Activated CD8-positive, alpha-beta memory T cell treated with anti-CD3 and anti-CD28 coated beads, Interleukin-2, amount 10 ng/mL, durations not matched to agents 7 days and 5 days (primary cell): Measurements from ENCODE around the gene MEIOSIN. TPM values are rescaled to one million over a fixed set of nuclear protein-coding genes. Genes with fewer than 3 reads are reported as not detected.
A peak's percentile ranks its signal among the peaks of the same experiment; 100 is the strongest.

ENCODE experiments used
- ATAC-seq: fragments of 150-1000 bp; cut with Tn5 transposase; one replicate; pipeline ENCODE4 v1.10.0; 2021; ENCODE audit warnings: moderate library complexity
- CTCF ChIA-PET: fragments of 350-600 bp; sonication (Branson Sonifier 250); formaldehyde crosslinking; loops from one replicate; lab custom pipeline; 2021; ENCODE audit warnings: antibody characterized with exemption; lab: Charles Lee
- DNase-seq: peaks from one replicate; pipeline ENCODE4 v3.0.0-alpha.2; 2020
- H3K27ac Mint-ChIP-seq: one replicate; pipeline ENCODE4 v1.8.0; 2021; ENCODE audit warnings: mild to moderate bottlenecking, mixed read lengths
- H3K27me3 Mint-ChIP-seq: one replicate; pipeline ENCODE4 v1.8.0; 2021; ENCODE audit warnings: mixed read lengths
- H3K36me3 Mint-ChIP-seq: one replicate; pipeline ENCODE4 v1.8.0; 2021; ENCODE audit warnings: mild to moderate bottlenecking, mixed read lengths
- H3K4me1 Mint-ChIP-seq: one replicate; pipeline ENCODE4 v1.8.0; 2021; ENCODE audit warnings: mixed read lengths
- H3K4me3 Mint-ChIP-seq: one replicate; pipeline ENCODE4 v1.8.0; 2021; ENCODE audit warnings: mild to moderate bottlenecking, moderate library complexity, mixed read lengths
- H3K9me3 Mint-ChIP-seq: one replicate; pipeline ENCODE4 v1.8.0; 2022; ENCODE audit warnings: low read depth, mixed read lengths
- total RNA-seq, 2 experiments: library from RNA; stranded (reverse); gene quantifications; one replicate each; pipeline ENCODE4 v1.2.3, GENCODE V29; 2021

The MEIOSIN gene
- total RNA-seq, 2 experiments from 2014 or later = not detected

DNA sequence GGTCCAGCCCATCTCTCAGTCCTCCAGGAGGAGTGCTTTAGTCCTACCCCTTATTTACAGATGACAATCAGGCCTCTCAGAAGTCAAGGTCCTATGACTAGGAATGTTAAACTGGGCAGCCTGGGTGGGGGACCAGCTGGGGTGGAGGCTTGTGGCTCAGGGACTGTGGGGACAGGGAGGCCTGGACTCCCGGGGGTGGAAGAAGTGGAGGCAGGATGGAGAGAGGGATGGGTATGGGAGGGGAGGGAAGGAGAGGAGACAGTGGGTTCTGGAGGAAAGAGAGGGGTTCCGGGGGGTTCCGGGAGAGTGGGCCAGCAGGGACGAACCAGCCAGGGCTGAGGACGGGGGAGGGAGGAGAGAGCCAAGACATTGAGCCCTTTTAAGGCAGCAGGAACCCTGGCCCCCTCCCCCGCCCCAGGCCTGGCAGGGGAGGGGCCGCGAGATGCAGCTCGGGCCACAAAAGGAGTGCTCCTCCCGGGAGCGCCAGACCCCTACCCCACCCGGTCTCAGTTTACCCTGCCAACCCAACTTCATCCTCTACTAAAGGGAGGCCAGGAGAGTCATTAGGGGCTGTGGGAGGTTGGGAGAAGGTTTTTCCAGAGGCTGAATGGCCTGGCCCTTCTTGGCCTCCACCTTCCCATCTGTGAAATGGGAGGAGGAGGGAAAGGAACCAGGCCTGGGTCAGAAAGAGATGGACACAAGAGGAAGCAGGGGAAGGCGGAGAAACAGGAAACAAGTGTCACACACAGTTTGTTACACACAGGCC is 47.4 kb downstream of the MEIOSIN start:
- no peaks in the 10 kb centered on the region for H3K9me3 Mint-ChIP-seq
- no peak overlapping the region for H3K4me3 Mint-ChIP-seq
- no peak for ATAC-seq
- CTCF ChIA-PET = interaction anchor here (1.2 to 8.5 kb wide), 5 partner anchors 11 to 100 kb away, joined by 3 to 94 read pairs (median 5); partner anchors contain the start of gene SIX5
- H3K27ac Mint-ChIP-seq = no peak overlapping the region
- peaks cover 10% of the 10 kb centered on the region for H3K27me3 Mint-ChIP-seq
- DNase-seq = no peak
- peaks cover 2% of the 10 kb centered on the region for H3K36me3 Mint-ChIP-seq
- peaks cover 13% of the 10 kb centered on the region for H3K4me1 Mint-ChIP-seq

DNA sequence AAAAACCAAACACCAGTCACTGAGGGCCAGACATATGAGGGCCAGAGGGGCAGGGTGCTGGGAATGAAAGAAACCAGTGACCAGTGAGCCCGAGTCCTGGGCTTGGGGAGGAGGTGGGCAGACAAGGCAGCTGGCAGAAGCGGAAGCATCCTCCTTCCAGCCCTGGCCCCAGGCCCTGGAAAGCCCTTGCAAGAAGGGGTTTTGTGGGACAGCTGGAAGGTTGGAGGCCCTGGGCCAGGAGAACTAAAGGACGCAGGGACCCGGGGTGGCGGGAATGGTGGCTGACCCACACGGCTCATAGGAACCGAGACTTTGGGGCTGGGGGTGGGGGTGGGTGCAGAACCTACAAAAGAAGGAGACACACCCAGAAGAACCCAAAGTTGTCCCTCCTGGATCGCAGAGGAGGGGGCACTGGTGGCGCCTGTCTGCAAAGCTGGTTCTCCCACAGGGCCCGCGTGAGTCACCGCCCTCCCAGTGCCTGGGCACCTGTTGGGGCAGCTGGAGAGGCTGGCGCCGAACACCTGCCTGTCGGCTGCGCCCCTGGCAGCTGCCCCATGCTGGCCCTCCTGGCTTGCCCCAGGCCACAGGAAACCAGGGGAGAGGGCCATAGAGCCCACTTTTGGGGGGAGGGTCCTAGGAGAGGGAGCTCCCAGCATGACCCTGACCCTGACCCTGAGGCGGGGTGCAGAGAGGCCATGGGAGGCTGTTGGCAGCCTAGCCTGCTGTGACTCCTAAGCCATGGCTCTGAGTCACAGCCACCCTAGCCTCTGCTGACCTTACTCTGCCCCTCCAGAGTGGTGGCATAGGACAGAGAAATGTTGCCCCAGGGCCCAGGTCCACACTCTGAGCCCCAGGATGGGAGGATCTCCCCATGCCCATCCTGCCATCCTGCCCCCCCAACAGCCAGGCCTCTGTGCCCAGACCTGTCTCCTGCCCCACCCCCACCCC is 48.2 kb downstream of the MEIOSIN start:
- Mint-ChIP-seq H3K27me3 (peaks cover 10% of the 10 kb centered on the region), H3K4me3 (no peak overlapping the region), H3K36me3 (peaks cover 6% of the 10 kb centered on the region), H3K4me1 (peaks cover 13% of the 10 kb centered on the region), H3K9me3 (no peaks in the 10 kb centered on the region), H3K27ac (no peak overlapping the region)
- ATAC-seq = no peak
- DNase-seq = no peak
- CTCF ChIA-PET = interaction anchor here (1.2 to 8.5 kb wide), 4 partner anchors 10 to 36 kb away, joined by 3 to 94 read pairs (median 6); partner anchors contain the start of gene SIX5

DNA sequence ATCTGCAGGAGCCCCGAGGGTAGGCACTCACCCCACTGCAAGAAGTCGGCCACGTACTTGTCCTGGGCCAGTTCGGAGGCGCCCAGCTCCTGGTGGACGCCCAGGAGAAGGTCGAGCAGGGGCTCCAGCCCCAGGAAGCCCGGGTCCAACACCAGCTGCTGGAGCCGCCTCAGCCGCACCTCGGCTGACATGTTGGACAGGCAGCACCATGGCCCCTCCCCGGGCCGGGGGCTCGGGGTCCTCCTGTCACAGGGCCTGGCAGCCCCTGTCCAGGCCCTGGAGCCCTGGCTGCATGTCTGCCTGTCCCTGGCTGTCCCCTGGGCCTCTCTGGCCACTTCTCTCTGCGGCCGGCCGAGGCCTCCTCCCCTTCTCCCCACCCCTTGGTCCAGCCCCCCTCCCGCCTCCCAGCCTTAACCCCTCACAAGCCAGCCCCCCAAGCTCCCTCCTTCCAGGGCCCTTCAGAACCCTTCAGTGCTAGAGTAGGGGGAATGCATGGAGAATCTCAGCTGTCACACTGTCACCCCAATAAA is 49.0 kb downstream of the MEIOSIN start, which contains the start of gene DMPK:
Gene DMPK, minus strand, starts transcription at position 329 of the 530 bp plus-strand sequence. Its CDS starts 138 bp downstream, at position 191.
- CTCF ChIA-PET = interaction anchor here (0.7 to 8.5 kb wide), 7 partner anchors 9 to 224 kb away, joined by 3 to 94 read pairs (median 3); partner anchors contain the start of gene SIX5
- Mint-ChIP-seq H3K4me1 (peaks cover 13% of the 10 kb centered on the region), H3K9me3 (no peaks in the 10 kb centered on the region), H3K4me3 (no peak within 1 kb of the TSS), H3K27me3 (peaks cover 10% of the 10 kb centered on the region), H3K27ac (no peak within 1 kb of the TSS), H3K36me3 (peaks cover 11% of the 10 kb centered on the region)
- ATAC-seq (no peak), DNase-seq (no peak)

DNA sequence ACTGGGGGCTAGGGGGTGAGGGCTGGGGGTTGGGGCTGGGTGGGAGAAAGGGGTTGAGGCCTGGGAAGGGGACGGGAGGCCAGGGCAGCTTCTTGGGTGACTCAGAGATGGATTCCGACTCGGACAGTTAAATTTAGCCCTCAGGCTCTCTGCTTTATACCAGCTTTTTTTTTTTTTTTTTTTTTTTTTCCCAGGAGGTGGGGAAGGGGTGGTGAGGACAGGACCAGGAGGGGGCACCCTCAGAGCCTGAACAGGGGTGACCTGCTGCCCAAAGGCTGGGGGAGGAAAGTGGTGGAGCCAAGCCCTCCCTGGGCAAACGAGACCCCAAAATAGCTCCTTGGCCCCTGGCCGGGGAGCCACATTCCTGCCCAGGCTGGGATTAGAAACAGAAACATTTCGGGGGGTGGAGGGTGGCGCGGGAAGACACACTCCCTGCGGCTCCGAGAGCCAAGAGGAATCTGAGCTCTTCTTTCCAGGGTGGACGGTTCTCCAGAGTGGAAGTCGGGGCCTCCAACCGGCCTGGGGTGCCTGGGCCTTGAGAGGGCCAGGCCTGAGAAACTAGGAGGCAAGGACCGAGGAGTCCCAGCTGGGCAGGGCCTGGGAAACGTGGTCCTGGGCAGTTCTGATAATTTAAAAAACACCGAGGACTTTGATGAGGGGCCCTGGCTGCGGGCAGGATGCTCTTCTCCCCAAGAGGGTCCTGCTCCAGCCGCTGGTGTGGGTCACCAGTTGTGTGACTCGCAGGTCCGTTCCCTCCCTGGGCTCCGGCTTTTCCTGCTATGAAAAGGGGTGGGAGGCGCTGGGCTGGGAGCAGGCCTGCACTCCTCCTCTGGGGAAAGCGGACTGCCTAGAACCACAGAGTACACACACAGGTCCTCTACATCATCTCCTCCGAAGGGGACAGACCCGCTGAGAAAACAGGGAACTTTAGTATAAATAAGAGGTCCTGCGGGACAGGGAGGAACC is 49.9 kb downstream of the MEIOSIN start:
- ATAC-seq = no peak
- Mint-ChIP-seq H3K9me3 (no peaks in the 10 kb centered on the region), H3K36me3 (peaks cover 14% of the 10 kb centered on the region), H3K27ac (no peak overlapping the region), H3K4me3 (no peak overlapping the region), H3K4me1 (peaks cover 13% of the 10 kb centered on the region), H3K27me3 (peaks cover 10% of the 10 kb centered on the region)
- no peak for DNase-seq
- CTCF ChIA-PET = interaction anchor here (0.7 to 8.5 kb wide), 7 partner anchors 8 to 225 kb away, joined by 3 to 94 read pairs (median 3); partner anchors contain the start of gene SIX5

DNA sequence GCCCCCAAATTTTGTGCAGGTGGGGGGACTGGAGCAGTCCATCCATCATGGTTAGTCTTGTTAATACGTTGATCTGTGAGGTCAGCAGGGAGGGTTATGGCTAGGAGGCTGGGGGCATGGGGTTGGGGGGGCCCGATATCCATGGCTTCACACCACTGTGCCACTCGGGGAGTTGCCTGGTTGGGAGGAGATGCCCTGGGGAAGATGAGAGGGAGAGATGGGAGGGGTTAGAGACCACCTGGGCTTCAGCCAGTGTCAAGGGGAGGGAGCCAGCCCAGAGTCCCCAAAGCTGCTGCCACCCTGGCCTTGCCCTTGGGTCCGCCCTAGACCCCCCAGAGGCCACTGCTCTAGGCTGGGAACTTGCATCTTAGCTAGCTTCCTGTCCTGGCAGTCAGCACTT is 50.9 kb downstream of the MEIOSIN start:
- Mint-ChIP-seq H3K27me3 (peaks cover 18% of the 10 kb centered on the region), H3K4me1 (peaks cover 4% of the 10 kb centered on the region), H3K9me3 (no peaks in the 10 kb centered on the region), H3K4me3 (no peak overlapping the region), H3K27ac (no peak overlapping the region), H3K36me3 (peaks cover 24% of the 10 kb centered on the region)
- ATAC-seq (no peak), DNase-seq (no peak)
- CTCF ChIA-PET = interaction anchor here (1.1 to 8.5 kb wide), 3 partner anchors 15 to 33 kb away, joined by 4 to 94 read pairs (median 4); partner anchors contain the start of gene SIX5

DNA sequence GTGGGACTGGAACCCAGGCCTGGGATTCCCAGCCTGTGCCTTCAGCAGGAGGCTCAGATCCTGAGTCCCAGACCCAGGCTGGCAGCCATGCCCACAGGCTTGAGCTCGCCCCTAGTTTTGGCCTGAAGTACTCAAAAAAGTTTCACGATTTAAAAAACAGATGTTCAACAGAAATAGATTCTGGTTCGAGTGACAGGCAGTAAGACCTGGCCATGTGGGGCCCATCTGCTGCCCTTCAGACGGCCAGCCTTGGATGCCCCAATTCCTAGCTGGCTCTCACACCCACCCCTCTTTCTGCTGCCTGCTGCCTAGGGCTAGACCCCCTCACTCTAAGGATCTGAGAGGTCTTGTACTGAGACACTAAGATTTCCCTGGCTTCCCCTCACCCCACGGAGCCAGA is 51.9 kb downstream of the MEIOSIN start:
- Mint-ChIP-seq H3K9me3 (no peaks in the 10 kb centered on the region), H3K27me3 (peaks cover 15% of the 10 kb centered on the region), H3K27ac (no peak overlapping the region), H3K4me1 (no peaks in the 10 kb centered on the region), H3K4me3 (no peak overlapping the region), H3K36me3 (peaks cover 29% of the 10 kb centered on the region)
- CTCF ChIA-PET = interaction anchor here (1.4 to 8.5 kb wide), 2 partner anchors 16 to 32 kb away, joined by 4 to 94 read pairs; partner anchors contain the start of gene SIX5
- DNase-seq (no peak), ATAC-seq (no peak)

DNA sequence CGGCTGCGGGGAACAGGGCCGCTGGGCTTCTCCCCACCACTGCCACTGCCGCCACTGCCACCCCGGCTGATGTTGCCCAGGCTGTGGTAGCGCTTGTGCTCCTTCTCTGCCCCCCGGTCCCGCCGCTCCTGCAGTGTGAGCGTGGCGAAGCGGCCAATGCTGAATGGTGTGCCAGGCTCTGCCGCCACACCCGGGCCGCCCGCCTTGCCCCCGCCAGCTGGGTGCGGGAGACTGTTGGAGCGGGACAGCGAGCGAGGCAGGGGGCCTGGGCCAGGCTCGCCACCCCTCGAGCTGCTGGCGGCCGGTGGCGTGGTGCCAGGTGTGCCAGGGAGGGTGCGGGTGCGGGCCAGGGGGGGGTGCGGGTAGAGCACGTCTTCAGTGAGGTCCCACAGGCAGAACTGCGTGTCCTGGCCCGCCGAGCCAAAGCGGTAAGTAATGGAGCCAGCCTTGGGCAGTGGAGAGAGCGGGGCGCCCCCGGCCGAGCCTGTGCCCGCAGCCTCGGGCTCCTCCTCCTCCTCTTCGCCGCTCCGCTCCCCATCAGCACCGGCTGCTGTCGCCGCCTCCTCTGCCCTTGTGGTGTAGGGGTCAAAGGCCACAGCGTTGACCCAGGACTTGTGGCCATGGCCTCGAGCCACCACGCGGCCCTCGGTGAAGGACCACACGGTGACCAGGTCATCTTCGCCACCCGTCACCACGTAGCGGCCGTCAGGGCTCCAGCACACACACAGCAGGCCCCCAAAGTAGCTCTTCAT is 52.7 kb downstream of the MEIOSIN start:
- Mint-ChIP-seq H3K36me3 (peaks cover 32% of the 10 kb centered on the region), H3K4me1 (peaks cover 4% of the 10 kb centered on the region), H3K27ac (no peak overlapping the region), H3K27me3 (peaks cover 11% of the 10 kb centered on the region), H3K4me3 (no peak overlapping the region), H3K9me3 (no peaks in the 10 kb centered on the region)
- DNase-seq = no peak
- ATAC-seq = no peak
- CTCF ChIA-PET = interaction anchor here (8.5 kb wide), 1 partner anchor 17 kb away, joined by 94 read pairs; the partner anchor contains the start of gene SIX5

DNA sequence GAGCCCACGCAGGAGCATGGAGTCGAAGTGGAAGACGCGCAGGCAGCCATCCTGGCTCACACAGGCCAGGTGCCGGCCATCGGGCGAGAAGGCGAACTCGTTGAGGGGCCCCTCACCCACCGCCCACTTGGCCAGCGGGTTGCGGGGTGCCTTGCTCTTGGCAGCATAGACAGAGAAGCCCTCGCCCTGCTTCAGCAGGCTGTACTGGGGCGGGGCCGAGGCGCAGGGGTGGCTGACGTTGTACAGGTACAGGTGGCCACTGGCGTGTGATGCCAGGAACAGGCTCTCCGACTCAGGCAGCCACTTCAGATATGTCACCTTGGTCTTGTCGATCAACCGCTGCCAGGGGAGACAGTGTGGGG is 53.3 kb downstream of the MEIOSIN start:
- DNase-seq (no peak), ATAC-seq (no peak)
- peaks cover 9% of the 10 kb centered on the region for H3K4me1 Mint-ChIP-seq
- H3K36me3 Mint-ChIP-seq = peaks cover 33% of the 10 kb centered on the region
- H3K4me3 Mint-ChIP-seq = no peak overlapping the region
- CTCF ChIA-PET = no interaction called here
- no peak overlapping the region for H3K27ac Mint-ChIP-seq
- H3K27me3 Mint-ChIP-seq = peaks cover 9% of the 10 kb centered on the region
- H3K9me3 Mint-ChIP-seq = no peaks in the 10 kb centered on the region

DNA sequence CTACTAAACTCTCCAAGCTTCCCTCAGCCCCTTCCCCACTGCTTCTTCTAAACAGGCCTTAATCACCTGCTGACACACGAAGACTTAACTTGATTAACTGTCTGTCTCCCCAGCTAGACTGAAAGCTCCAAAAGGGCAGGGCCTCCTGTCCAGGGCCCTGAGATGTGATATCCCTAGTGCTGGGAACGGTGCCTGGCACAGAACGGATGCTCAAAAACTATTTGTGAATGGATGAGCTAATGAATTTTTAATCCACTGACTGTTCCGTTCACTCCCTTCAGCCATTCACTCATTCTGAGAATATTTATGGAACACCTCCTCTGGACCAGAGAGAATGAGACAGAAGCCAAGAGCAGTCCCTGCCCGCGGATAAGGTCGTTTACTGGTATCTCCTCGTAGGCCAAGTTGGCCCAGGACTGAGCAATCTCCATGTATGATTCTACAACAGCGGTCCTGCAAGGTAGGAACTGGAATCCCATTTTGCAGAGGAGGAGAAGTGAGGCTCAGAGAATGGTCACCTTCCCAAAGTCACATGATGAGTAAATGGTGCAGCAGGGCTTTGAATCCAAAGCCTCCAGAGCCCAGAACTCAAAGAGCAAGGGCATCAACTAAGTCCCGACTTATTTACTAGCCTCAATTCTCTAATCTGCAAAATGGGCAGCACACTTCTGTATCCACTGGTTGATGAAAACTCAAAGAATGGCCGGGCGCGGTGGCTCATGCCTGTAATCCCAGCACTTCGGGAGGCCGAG is 56.0 kb downstream of the MEIOSIN start:
- Mint-ChIP-seq H3K9me3 (no peaks in the 10 kb centered on the region), H3K36me3 (peaks cover 33% of the 10 kb centered on the region), H3K27ac (no peak overlapping the region), H3K4me3 (no peak overlapping the region), H3K27me3 (peaks cover 21% of the 10 kb centered on the region), H3K4me1 (peaks cover 26% of the 10 kb centered on the region)
- DNase-seq = no peak
- CTCF ChIA-PET = interaction anchor here (1.0 to 20.8 kb wide), 4 partner anchors 10 to 28 kb away, joined by 4 to 338 read pairs (median 17); partner anchors contain the start of gene SIX5
- ATAC-seq = no peak

DNA sequence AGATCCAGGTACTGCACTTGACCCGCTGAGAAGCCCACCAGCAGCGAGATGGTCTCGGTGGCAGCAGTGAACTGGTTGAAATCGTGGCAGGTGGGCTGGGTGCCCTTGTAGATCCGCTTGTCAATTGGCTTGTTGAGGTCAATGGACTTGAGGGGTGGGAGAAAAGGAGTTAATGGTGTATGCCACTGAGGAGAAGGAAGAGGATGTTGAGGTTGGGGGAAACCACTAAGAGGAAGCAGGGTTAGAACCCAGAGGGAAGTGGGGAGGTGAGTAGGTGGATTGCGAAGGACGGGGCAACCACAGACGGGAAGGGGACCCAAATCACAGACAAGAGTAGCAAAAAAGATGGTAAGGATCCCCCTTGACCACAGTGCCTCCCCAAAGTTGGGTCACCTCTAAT is 57.7 kb downstream of the MEIOSIN start:
- Mint-ChIP-seq H3K4me1 (peaks cover 26% of the 10 kb centered on the region), H3K27ac (peak overlapping the region; percentile 50), H3K27me3 (peaks cover 36% of the 10 kb centered on the region), H3K9me3 (no peaks in the 10 kb centered on the region), H3K4me3 (peak overlapping the region; percentile 82), H3K36me3 (peaks cover 33% of the 10 kb centered on the region)
- CTCF ChIA-PET = interaction anchor here (0.9 to 20.8 kb wide), 5 partner anchors 8 to 913 kb away, joined by 3 to 338 read pairs (median 10); partner anchors contain the start of genes DMPK and SIX5
- DNase-seq (peak; percentile 76), ATAC-seq (no peak)
